ENCODE results near the gene TLX3. TPM values are rescaled to one million over a fixed set of nuclear protein-coding genes. Genes with fewer than 3 reads are reported as not detected.
"Not testable (repeated sequence)": the region's sequence is repeated elsewhere in the genome, so short reads cannot be mapped to it uniquely, and the experiment has no call there.

TLX3 gene
- total RNA-seq, 2 donors from 2014 or later, result not detected

DNA sequence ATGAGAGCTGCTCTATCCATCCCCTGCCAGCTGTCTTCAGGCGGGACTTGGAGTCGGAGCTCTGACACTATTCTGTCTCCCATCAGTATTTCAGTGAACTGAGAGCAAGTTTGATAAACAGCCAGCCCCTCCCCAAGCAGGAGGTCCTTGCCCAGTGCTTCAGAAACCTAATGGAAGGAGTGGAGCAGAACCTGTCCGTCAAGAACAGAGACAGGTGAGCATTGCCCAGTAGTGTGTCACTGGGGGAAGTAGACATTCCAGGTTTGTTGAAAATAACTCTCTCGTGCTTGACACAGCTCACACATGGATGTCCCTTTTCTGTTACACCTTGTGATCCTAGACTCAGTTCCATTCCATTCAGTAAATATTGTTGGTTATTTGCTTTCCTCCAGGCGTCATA lies 13.2 kb upstream of the TLX3 start:
- peak; percentile 32 for DNase-seq (ENCODE audit: low spot score)
- Histone ChIP-seq H3K4me1 (no peaks in the 10 kb centered on the region), H3K27ac (no peak overlapping the region), H3K27me3 (no peaks in the 10 kb centered on the region), H3K4me3 (no peak overlapping the region), H3K9me3 (no peaks in the 10 kb centered on the region), H3K36me3 (no peaks in the 10 kb centered on the region)
- TF ChIP-seq, protein P1, sequence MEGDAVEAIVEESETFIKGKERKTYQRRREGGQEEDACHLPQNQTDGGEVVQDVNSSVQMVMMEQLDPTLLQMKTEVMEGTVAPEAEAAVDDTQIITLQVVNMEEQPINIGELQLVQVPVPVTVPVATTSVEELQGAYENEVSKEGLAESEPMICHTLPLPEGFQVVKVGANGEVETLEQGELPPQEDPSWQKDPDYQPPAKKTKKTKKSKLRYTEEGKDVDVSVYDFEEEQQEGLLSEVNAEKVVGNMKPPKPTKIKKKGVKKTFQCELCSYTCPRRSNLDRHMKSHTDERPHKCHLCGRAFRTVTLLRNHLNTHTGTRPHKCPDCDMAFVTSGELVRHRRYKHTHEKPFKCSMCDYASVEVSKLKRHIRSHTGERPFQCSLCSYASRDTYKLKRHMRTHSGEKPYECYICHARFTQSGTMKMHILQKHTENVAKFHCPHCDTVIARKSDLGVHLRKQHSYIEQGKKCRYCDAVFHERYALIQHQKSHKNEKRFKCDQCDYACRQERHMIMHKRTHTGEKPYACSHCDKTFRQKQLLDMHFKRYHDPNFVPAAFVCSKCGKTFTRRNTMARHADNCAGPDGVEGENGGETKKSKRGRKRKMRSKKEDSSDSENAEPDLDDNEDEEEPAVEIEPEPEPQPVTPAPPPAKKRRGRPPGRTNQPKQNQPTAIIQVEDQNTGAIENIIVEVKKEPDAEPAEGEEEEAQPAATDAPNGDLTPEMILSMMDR (IDR thresholded peaks at IDR 0.05), result no peak

DNA sequence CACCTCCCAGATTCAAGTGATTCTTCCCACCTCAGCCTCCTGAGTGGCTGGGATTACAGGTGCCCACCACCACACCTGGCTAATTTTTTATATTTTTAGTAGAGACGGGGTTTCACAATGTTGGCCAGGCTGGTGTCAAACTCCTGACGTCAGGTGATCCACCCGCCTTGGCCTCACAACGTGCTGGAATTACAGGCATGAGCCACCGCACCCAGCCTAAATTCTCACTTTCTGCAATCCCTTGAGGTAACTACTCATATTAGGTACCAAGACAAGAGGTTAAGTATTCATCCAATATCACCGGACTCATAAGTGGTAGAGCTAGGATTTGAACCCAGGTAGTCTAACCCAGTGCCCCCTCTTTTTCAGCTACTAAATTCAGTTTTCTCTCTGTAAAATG lies 11.1 kb upstream of the TLX3 start:
- H3K9me3 ChIP-seq, H3K4me1 ChIP-seq, H3K27me3 ChIP-seq, H3K36me3 ChIP-seq, H3K4me3 ChIP-seq, H3K27ac ChIP-seq: not testable (repeated sequence)
- DNase-seq (ENCODE audit: low spot score), result peak; percentile 7

DNA sequence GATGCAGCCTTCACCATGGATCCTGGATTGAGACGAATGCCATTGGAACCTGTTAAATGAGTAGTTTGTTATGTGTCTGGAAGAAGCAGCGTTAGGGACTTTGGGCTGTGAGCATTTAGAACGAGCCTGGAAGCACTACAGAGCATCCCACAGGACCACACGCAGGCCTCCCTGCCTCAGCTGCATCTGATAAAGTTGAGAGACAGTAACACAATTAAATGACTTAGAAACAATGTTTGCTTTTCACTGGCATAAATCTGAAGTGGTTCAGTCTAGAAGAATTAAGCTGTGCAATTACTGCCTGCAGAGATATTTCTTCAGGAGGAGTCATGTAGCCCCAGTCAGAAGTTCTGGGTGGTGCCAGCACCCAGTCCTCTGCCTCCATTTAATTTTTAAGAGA lies 9.8 kb upstream of the TLX3 start:
- peak; percentile 9 for DNase-seq (ENCODE audit: low spot score)
- Histone ChIP-seq H3K27ac (no peak overlapping the region), H3K4me3 (no peak overlapping the region), H3K9me3 (no peaks in the 10 kb centered on the region), H3K4me1 (no peaks in the 10 kb centered on the region), H3K27me3 (no peaks in the 10 kb centered on the region), H3K36me3 (no peaks in the 10 kb centered on the region)
- TF ChIP-seq, protein P1 (IDR thresholded peaks at IDR 0.05), result no peak

GRCh38 chr5:171299851-171300250 lies 9.2 kb upstream of the TLX3 start:
- Histone ChIP-seq H3K27me3 (no peaks in the 10 kb centered on the region), H3K27ac (no peak overlapping the region), H3K4me3 (no peak overlapping the region), H3K4me1 (no peaks in the 10 kb centered on the region), H3K36me3 (no peaks in the 10 kb centered on the region), H3K9me3 (no peaks in the 10 kb centered on the region)
- TF ChIP-seq, protein P1 (IDR thresholded peaks at IDR 0.05), result no peak
- DNase-seq (ENCODE audit: low spot score), result no peak

DNA sequence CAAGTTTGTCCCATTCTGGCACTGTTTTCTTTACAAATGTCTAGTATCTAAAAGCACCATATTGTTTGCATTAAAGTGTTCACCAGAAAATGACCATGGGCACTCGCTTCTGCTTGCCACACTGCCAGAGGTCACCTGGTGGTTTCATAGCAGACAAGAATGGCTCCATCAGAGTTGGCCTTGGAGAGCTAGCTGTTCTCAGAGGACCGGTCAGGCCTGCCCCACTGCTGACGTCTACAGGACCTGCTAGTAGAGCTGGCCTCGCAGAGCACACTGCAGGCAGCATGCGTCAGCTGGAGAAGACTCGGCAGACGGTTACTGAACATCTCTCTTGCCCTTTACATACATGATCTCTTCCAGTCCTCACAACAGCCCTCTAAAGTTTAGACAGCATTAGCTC lies 8.7 kb upstream of the TLX3 start:
- TF ChIP-seq, protein P1 (IDR thresholded peaks at IDR 0.05), result no peak

DNA sequence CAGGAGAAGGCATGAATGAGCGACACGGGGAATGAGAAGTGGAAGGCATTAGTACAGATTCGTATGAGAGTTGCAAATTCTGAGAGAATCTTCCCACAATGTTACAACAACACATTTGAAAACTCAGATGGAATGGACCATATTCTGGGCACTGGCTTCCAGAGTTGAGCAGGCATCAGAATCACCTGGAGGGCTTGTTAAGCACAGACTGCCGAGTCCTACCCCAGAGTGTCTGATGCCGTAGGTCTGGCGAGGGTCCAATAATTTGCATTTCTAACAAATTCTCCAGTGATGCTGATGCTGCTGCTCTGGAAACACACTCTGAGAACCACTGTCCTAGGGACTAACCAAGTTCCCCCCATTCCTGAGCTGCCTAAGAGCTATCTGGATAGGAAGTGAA lies 2.9 kb upstream of the TLX3 start:
- TF ChIP-seq, protein P1 (IDR thresholded peaks at IDR 0.05), result no peak
- H3K27me3 ChIP-seq, result peaks cover 42 to 52% of the 10 kb centered on the region in 2 donors
- no peak overlapping the region for H3K4me3 ChIP-seq
- H3K27ac ChIP-seq, result no peak overlapping the region
- no peak for DNase-seq (ENCODE audit: low spot score)
- peaks cover 0 to 31% of the 10 kb centered on the region in 2 donors for H3K4me1 ChIP-seq
- H3K36me3 ChIP-seq, result no peaks in the 10 kb centered on the region
- no peaks in the 10 kb centered on the region for H3K9me3 ChIP-seq

More for the DNA sequence above, 8.7 kb upstream of the TLX3 start:
- no peak for DNase-seq (ENCODE audit: low spot score)
- no peaks in the 10 kb centered on the region for H3K9me3 ChIP-seq
- H3K4me1 ChIP-seq, result no peaks in the 10 kb centered on the region
- H3K36me3 ChIP-seq, result no peaks in the 10 kb centered on the region
- no peaks in the 10 kb centered on the region for H3K27me3 ChIP-seq
- no peak overlapping the region for H3K4me3 ChIP-seq
- no peak overlapping the region for H3K27ac ChIP-seq

All from right atrium auricular region (tissue), 2 donors.